C4-2B (cell line): ENCODE results near the gene WFIKKN1.

Experiments
- ZFX ChIP-seq: fragments of 450-650 bp; IDR thresholded peaks from 2 replicates; pipeline ENCODE4 v1.6.1; 2017
- TF ChIP-seq, protein P1 (sequence below): fragments of 450-650 bp; conservative IDR thresholded peaks from 2 replicates; pipeline ENCODE4 v1.5.1; 2017; ENCODE audit warnings: mild to moderate bottlenecking

GRCh38 chr16:674968-675883 is 44.4 kb downstream of the WFIKKN1 start, which contains the start of gene RHBDL1:
- TF ChIP-seq, protein P1, sequence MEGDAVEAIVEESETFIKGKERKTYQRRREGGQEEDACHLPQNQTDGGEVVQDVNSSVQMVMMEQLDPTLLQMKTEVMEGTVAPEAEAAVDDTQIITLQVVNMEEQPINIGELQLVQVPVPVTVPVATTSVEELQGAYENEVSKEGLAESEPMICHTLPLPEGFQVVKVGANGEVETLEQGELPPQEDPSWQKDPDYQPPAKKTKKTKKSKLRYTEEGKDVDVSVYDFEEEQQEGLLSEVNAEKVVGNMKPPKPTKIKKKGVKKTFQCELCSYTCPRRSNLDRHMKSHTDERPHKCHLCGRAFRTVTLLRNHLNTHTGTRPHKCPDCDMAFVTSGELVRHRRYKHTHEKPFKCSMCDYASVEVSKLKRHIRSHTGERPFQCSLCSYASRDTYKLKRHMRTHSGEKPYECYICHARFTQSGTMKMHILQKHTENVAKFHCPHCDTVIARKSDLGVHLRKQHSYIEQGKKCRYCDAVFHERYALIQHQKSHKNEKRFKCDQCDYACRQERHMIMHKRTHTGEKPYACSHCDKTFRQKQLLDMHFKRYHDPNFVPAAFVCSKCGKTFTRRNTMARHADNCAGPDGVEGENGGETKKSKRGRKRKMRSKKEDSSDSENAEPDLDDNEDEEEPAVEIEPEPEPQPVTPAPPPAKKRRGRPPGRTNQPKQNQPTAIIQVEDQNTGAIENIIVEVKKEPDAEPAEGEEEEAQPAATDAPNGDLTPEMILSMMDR, result no peak
- TF ChIP-seq ZFX, result no peak
